ENCODE measurements around the gene CNNM4. TPM values are rescaled to one million over a fixed set of nuclear protein-coding genes. Genes with fewer than 3 reads are reported as not detected.

CNNM4 gene
- polyA plus RNA-seq, 1 donor from 2014 or later = 7.5 TPM

- TF ChIP-seq MXI1 (conservative IDR thresholded peaks at IDR 0.05; ENCODE audit: poor library complexity, severe bottlenecking) (no peak), RAD21 (conservative IDR thresholded peaks at IDR 0.05) (no peak), SMC3 (conservative IDR thresholded peaks at IDR 0.05; ENCODE audit: poor library complexity) (no peak), EZH2 (IDR thresholded peaks at IDR 0.05; ENCODE audit: borderline replicate concordance, insufficient read depth, low read length, poor library complexity, severe bottlenecking) (no peak), EP300 (conservative IDR thresholded peaks at IDR 0.05; ENCODE audit: poor library complexity, severe bottlenecking) (no peak), TAF1 (IDR thresholded peaks at IDR 0.05; ENCODE audit: low read depth) (no peak), POLR2AphosphoS5 (IDR thresholded peaks at IDR 0.05) (no peak), REST (IDR thresholded peaks at IDR 0.05; ENCODE audit: borderline replicate concordance) (no peak), CTCF (IDR thresholded peaks at IDR 0.05; ENCODE audit: poor library complexity, severe bottlenecking) (no peak)
- H3K9ac ChIP-seq (ENCODE audit: low read length) = no peak overlapping the region
- H3K9me3 ChIP-seq (ENCODE audit: low read length) = no peaks in the 10 kb centered on the region
- H3K4me2 ChIP-seq (ENCODE audit: low read length) = no peak overlapping the region
- H3K9me2 ChIP-seq (ENCODE audit: insufficient read depth, low read length) = no peaks in the 10 kb centered on the region
- H3K79me2 ChIP-seq (replicated peaks; ENCODE audit: insufficient read depth, low read length) = peaks cover 13% of the 10 kb centered on the region
- H2AFZ ChIP-seq (ENCODE audit: low read depth, low read length) = no peak overlapping the region
- H4K20me1 ChIP-seq (ENCODE audit: insufficient read depth) = no peaks in the 10 kb centered on the region
- no peaks in the 10 kb centered on the region for H3K27me3 ChIP-seq (ENCODE audit: insufficient read depth, low read depth, low read length)
- peaks cover 7% of the 10 kb centered on the region for H3K36me3 ChIP-seq (ENCODE audit: insufficient read depth, low read length)
- no peaks in the 10 kb centered on the region for H3F3A ChIP-seq (ENCODE audit: insufficient read depth, low read length, poor library complexity, severe bottlenecking)
- no peak overlapping the region for H3K4me3 ChIP-seq (ENCODE audit: low read length)
- no peak overlapping the region for H3K27ac ChIP-seq (ENCODE audit: low read length)
These were observed 63.6 kb downstream of the CNNM4 start for GRCh38 chr2:96824079-96824870.

- TF ChIP-seq TAF1 (IDR thresholded peaks at IDR 0.05; ENCODE audit: low read depth) = no peak
- no peak for TF ChIP-seq MXI1 (conservative IDR thresholded peaks at IDR 0.05; ENCODE audit: poor library complexity, severe bottlenecking)
- TF ChIP-seq EP300 (conservative IDR thresholded peaks at IDR 0.05; ENCODE audit: poor library complexity, severe bottlenecking) = no peak
- Histone ChIP-seq H2AFZ (ENCODE audit: low read depth, low read length) (no peak overlapping the region), H3K4me2 (ENCODE audit: low read length) (no peak overlapping the region), H3K36me3 (ENCODE audit: insufficient read depth, low read length) (peaks cover 7% of the 10 kb centered on the region), H4K20me1 (ENCODE audit: insufficient read depth) (no peaks in the 10 kb centered on the region), H3K9ac (ENCODE audit: low read length) (no peak overlapping the region), H3K79me2 (replicated peaks; ENCODE audit: insufficient read depth, low read length) (peaks cover 5% of the 10 kb centered on the region), H3K9me3 (ENCODE audit: low read length) (no peaks in the 10 kb centered on the region), H3F3A (ENCODE audit: insufficient read depth, low read length, poor library complexity, severe bottlenecking) (no peaks in the 10 kb centered on the region), H3K27me3 (ENCODE audit: insufficient read depth, low read depth, low read length) (no peaks in the 10 kb centered on the region), H3K4me3 (ENCODE audit: low read length) (no peak overlapping the region), H3K9me2 (ENCODE audit: insufficient read depth, low read length) (no peaks in the 10 kb centered on the region), H3K27ac (ENCODE audit: low read length) (no peak overlapping the region)
These were observed 64.4 kb downstream of the CNNM4 start for GRCh38 chr2:96825057-96825456.
